ENCODE results near the gene LRFN2.

Gene LRFN2

DNA sequence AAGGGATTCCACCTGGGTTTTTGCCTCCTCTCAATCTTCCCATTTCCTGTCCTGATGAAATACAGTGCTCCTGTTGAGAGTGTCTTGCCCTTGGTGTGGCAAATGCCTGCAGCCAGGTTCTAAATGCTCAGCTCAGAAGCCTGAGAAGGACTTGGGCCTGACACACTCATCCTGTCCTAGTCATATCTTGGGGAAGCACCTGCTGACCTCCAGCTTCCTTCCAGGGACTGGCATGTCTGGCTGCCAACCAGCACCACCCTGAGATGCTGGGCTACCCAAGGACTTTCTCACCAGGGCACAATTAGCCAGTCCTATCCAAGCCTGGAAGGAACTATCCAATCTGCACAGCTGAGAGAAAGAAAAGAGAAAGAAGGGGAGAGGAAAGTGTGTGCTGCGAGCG is 43.4 kb downstream of the LRFN2 start:
- no peak for DNase-seq (ENCODE audit: low read depth)

DNA sequence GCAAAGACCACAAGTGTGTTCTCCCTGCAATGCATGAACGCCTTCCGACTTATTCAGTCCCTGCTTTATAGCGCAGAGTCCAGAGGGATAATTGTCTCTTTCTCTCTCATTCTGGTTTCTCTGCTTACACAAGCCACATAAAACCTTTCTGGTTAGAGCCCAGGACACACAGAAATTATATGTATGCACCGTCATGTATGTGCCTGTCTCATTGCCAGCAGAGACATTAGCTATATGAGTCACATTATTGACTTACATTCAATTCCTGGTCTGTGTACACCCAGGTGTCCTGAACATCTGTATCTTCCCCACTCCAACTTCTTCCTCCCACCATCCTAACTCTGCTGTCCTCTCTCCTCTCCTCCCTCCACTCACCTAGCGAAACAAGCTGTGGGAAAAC is 44.0 kb downstream of the LRFN2 start:
- no peak for DNase-seq (ENCODE audit: low read depth)

DNA sequence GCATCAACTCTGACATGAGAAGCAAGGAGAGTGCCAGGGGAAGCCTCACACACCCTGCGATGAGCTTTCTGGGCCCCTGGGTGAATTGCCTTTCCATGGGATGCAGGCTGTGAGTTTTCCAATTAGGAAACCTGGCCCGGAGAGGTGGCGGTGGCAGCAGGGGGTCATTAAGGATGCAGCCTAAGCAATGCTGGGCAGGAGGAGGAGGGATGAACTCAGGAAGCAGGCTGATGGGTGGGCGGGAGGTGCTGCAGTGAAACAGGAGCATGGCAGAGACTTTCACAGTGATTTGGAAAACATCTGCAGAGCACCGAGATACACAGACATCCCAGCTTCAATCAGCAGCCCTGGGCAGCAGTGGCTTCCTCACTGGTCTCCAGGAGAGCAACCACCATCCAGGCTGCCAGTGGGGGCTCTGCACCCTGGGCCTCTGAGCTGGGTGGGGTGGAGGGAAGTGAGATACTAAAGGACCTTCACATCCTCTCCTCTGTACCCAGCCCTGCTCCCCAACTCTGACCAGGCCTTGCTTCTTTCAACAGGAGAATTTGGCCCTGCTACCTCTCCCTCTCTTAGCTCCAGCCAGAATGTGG is 44.9 kb downstream of the LRFN2 start:
- DNase-seq (ENCODE audit: low read depth): no peak

- no peak for DNase-seq (ENCODE audit: low read depth)
Observed at GRCh38 chr6:40541556-40542174, 45.5 kb downstream of the LRFN2 start.

- no peak for DNase-seq (ENCODE audit: low read depth)
Observed at GRCh38 chr6:40540790-40541189, 46.4 kb downstream of the LRFN2 start.

DNA sequence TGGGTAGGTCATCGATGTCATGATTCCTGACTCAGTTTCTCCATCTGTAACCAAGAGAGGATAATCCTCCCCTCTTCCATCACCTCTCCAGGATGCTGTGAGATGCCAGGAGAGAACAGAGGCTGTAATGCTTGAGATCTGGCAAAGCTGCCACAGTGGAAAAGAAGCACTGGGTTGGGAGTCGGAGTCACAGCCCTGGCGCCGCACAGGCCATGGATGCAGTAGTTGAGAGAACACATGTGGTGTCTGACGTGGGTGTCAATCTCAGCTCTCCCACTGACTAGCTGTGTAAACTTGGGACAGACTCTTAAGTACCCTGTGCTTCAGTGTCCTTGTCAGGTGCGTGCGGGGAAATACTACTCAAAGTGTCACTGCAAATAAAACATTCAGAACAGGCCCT is 47.3 kb downstream of the LRFN2 start:
- no peak for DNase-seq (ENCODE audit: low read depth)

GRCh38 chr6:40538556-40538955 is 48.6 kb downstream of the LRFN2 start:
- no peak for DNase-seq (ENCODE audit: low read depth)

DNA sequence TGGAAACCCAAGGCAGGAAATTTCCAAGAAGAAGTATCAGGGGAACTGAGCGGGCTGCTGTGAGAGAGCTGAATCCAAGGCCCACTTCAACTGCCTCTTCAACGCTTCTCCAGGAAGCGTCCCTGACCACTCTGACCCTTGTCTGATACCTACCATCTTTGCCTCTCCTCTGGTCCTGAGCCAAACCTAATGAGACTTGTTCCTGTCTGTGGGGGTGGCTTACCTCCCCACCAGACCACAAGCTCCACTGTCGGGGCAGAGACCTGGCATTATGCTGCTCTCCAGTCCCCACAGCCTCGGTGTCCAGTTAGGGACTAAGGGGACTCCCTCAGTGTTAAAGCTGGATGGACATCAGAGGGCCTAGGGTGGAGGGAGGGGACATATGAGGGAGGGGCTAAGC is 49.7 kb downstream of the LRFN2 start:
- DNase-seq (ENCODE audit: low read depth): no peak

- DNase-seq (ENCODE audit: low read depth): no peak
Observed at GRCh38 chr6:40536442-40536841, 50.7 kb downstream of the LRFN2 start.

DNA sequence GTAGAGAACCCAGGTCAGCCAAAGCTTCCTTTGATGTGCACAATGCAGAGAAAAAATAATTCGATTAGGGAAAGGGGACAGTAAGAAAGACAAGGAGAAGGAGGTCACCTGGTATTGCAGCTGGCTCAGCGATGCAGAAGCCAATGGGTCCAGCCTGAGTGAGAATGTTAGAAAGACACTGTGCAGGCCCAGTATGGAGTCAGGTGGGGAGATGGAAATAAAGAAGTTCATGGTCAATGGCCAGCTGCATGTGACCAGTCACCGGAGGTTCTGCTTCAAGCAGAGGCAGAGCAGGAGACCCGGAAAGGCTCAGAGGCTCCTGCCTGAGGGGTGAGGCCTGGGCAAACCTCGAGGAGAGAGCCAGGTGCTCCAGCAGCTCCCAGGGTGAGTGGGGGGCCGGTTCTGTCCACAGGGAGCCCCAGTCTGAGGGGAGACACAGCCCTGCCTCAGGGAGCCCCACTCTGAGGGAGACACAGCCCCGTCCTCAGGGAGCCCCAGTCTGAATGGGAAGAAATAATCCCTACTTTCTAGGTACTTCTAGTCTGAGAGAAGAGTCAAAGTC is 51.3 kb downstream of the LRFN2 start:
- no peak for DNase-seq (ENCODE audit: low read depth)

GRCh38 chr6:40535110-40535818 is 51.9 kb downstream of the LRFN2 start:
- DNase-seq (ENCODE audit: low read depth): no peak

DNA sequence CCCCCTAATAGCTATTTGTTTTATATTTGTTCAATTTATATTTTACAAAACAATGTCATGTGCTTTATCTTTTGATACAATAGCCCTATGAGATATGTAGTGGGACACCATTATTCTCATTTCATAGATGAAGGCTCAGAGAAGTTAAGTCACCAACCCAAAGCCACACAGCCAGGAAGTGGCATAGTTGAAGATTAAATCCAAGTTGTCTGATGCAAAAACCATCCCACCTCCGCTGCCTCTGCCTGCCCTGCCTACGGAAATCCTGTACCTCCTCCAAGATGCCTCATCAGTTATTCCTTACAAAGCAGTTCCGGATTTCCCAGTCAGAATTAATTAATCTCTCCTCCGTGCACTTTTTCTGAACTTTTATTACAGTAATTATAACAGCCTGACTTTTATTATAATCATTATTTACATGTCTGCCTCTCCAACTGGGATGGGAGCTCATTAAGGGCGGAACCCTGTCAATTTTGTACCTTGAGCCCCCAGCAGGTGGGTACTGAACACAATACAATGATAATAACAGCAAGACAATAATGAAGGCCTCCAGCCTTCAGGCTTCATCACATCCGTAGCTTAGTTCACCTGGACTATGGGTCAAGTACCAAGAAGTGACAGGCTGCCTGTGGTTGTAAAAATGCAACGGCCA is 54.7 kb downstream of the LRFN2 start:
- DNase-seq (ENCODE audit: low read depth): no peak

- no peak for DNase-seq (ENCODE audit: low read depth)
Observed at GRCh38 chr6:40529919-40530318, 57.2 kb downstream of the LRFN2 start.

GRCh38 chr6:40529040-40529439 is 58.1 kb downstream of the LRFN2 start:
- no peak for DNase-seq (ENCODE audit: low read depth)

DNA sequence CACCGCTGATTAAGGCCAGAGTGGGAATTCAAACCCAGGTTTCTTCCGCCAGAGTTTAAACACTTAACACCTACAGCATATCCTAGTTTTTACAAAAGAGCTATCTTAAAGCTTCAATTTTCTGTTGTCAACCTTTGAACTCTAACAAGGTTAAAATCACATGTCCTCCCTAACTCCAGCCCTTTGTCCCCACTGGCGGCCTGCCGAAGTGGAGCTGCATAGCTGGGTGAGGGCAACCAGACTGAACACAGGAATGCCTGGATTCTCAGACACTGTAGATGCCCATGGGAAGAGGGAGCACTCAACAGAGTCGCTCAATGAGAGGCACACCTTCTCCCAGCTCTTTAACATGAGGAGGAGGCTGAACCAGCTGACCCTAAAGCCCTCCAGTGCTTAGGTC is 59.1 kb downstream of the LRFN2 start:
- no peak for DNase-seq (ENCODE audit: low read depth)

- DNase-seq (ENCODE audit: low read depth): no peak
Observed at GRCh38 chr6:40526036-40526435, 61.1 kb downstream of the LRFN2 start.

GRCh38 chr6:40524797-40525585 is 62.2 kb downstream of the LRFN2 start:
- DNase-seq (ENCODE audit: low read depth): no peak

- DNase-seq (ENCODE audit: low read depth): no peak
Observed at GRCh38 chr6:40523505-40524172, 63.5 kb downstream of the LRFN2 start.

- no peak for DNase-seq (ENCODE audit: low read depth)
Observed at GRCh38 chr6:40521496-40521895, 65.7 kb downstream of the LRFN2 start.

DNA sequence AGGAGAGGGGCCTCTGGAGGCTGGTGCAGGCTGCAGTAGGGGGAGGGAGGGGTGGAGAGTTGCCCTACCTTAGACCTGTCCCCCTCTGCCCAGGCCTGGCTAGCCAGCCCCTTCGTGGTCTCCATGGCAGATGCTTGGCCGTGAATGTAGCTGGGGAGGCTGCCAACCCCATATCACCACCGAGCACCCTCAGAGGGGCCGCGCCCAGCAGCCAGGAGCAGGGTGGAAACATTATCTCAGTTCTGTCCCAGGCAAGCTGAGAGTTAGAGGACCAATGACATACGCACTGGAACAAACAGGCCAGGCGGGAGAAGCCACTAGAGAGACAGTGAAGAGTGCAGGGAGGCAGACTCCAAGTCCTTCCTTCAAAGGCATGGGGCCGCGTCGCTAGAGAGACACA is 66.5 kb downstream of the LRFN2 start:
- DNase-seq (ENCODE audit: low read depth): no peak

DNA sequence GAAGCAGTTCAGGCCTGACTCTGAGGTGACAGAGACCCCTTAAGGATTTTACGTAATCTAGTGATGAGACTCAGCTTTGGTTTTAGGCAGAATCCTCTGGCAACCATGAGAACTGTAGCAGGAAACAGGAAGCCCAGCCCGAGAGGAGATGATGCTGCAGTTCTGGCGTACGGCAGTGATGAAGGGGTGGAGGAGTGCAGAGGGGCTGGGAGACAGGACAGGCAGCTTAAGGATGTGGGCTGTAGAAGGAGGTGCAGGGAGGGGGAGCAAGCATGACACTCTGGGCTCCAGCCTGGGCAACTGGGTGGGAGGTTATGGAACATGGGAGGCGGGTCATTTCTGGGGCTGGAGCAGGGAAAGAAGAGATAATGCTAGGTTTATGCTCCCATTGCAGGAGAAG is 67.1 kb downstream of the LRFN2 start:
- DNase-seq (ENCODE audit: low read depth): no peak

Measured in stromal cell of bone marrow (primary cell).